ENCODE data around the gene THY1.
A peak's percentile ranks its signal among the peaks of the same experiment; 100 is the strongest.

Gene THY1

DNA sequence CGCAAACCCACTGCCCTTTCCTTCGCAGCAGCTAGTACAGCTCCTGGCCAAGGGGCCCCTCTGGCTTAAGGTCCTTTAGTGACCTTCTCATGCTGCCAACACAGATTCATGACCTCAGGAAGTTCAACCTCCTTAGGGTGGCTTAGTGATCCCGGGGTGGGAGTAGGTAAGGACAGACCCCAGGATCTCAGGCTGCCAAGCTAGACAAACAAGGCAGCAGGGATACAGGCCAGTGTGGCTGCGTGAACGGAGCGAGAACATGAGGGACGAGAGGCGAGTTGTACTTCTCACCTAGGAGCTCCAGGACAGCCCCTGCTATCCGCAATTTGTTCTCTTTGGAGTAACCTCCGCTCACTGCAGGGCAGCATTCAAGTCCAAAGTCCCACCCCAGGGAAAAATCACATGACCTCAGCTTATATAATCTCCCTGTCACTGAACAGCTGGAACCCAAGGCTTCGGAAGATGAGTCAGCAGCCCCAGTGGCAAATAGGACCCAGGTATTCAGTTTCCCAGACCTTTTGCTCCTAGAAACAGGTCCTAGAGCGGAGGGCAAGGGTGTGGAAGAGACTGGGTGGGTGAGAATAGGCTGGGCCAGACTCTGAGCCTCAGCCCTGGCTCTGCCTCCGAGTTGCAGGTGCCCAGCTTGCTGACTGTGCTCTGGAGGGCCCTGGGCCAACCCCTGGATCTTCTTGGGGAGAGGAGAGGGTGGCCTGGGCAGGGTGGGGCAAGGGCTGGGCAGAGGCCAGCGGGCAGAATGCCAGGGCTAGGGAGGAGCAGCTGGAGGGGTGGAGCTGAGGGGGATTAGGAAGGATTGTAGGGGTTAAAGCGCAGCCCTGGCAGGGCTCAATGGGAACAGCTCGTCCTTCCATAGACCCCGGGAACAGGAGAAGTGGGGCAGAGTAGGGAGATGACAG is 54.6 kb downstream of the THY1 start:
- DNase-seq, result no peak

- DNase-seq, result peak; percentile 55 to 66 (median 57)
These were observed 55.3 kb downstream of the THY1 start for GRCh38 chr11:119367661-119368120.

Data from suppressor macrophage treated with lipopolysaccharide for 1 hour (primary cell).